HEK293 (cell line): ENCODE results near the gene EMCN.

ENCODE experiments used
- CTCF ChIA-PET: fragments of 350-600 bp; formaldehyde crosslinking; extraction: SDS; loops from one replicate; lab custom pipeline; 2021; ENCODE audit warnings: antibody characterized with exemption; lab: Yijun Ruan, JAX
- POLR2A ChIA-PET: fragments of 300-600 bp; formaldehyde crosslinking; extraction: SDS; loops from one replicate; lab custom pipeline; 2020; ENCODE audit warnings: antibody characterized with exemption, inconsistent platforms; lab: Yijun Ruan, JAX
- H3K27ac ChIP-seq: fragments of 200-500 bp; sonication (Bioruptor generic); 2 replicates; pipeline ENCODE4 v1.5.1; 2014; ENCODE audit warnings: low read depth, low read length, control low read depth, inconsistent platforms; ENCODE audit errors: extremely low read depth
- H3K36me3 ChIP-seq, 2 experiments: fragments of 200-500 bp in 1 of 2; sonication (Bioruptor generic) in 1 of 2; 1 replicate in 1 of 2; 2 replicates in 1 of 2; pipeline ENCODE4 v1.5.1; 2014 to 2017; ENCODE audit warnings: inconsistent platforms in 2 of 2, low read length in 2 of 2; ENCODE audit not compliant: control insufficient read depth in 2 of 2, insufficient read depth in 1 of 2
- H3K4me1 ChIP-seq: fragments of 200-500 bp; sonication (Bioruptor generic); 2 replicates; pipeline ENCODE4 v1.5.1; 2014; ENCODE audit warnings: mild to moderate bottlenecking, low read length, inconsistent platforms; ENCODE audit not compliant: control insufficient read depth, insufficient read depth
- H3K4me3 ChIP-seq: 2 replicates; pipeline ENCODE4 v1.5.1; 2011; ENCODE audit warnings: low read depth, mild to moderate bottlenecking, control low read depth, low read length, moderate library complexity
- H3K9me3 ChIP-seq: fragments of 200-500 bp; sonication (Bioruptor generic); 2 replicates; pipeline ENCODE4 v1.5.1; 2014; ENCODE audit warnings: low read depth, low read length, inconsistent platforms; ENCODE audit not compliant: control insufficient read depth, insufficient read depth
- ATF2 ChIP-seq: fragments of 450-650 bp; formaldehyde crosslinking; IDR thresholded peaks from 2 replicates; pipeline ENCODE4 v1.5.1; 2016; ENCODE audit warnings: missing biosample characterization, missing genetic modification characterization, low read depth
- KLF16 ChIP-seq: fragments of 450-650 bp; formaldehyde crosslinking; IDR thresholded peaks from 2 replicates; pipeline ENCODE4 v1.5.1; 2017; ENCODE audit warnings: missing biosample characterization, missing genetic modification characterization
- MEIS1 ChIP-seq: sonication (generic); formaldehyde crosslinking; IDR thresholded peaks from 2 replicates; pipeline ENCODE4 v1.8.1; 2022; ENCODE audit warnings: missing genetic modification reagents, mild to moderate bottlenecking, borderline replicate concordance
- SETDB1 ChIP-seq: IDR thresholded peaks from one replicate; pipeline ENCODE4 v1.6.1; 2017; ENCODE audit warnings: mild to moderate bottlenecking, low read length, moderate library complexity, mixed read lengths; ENCODE audit not compliant: insufficient read length
- ZBTB26 ChIP-seq: fragments of 450-650 bp; formaldehyde crosslinking; optimal IDR thresholded peaks from 2 replicates; pipeline ENCODE3; 2016; ENCODE audit warnings: missing biosample characterization, mild to moderate bottlenecking, missing genetic modification characterization
- ZBTB7A ChIP-seq: fragments of 450-650 bp; formaldehyde crosslinking; IDR thresholded peaks from 2 replicates; pipeline ENCODE4 v1.5.1; 2016; ENCODE audit warnings: low read depth, missing biosample characterization, missing genetic modification characterization
- ZNF114 ChIP-seq: fragments of 450-650 bp; formaldehyde crosslinking; IDR thresholded peaks from 2 replicates; pipeline ENCODE4 v1.5.0; 2017; ENCODE audit warnings: missing biosample characterization, missing genetic modification characterization
- ZNF121 ChIP-seq: fragments of 450-650 bp; formaldehyde crosslinking; IDR thresholded peaks from 2 replicates; pipeline ENCODE4 v1.5.1; 2016; ENCODE audit warnings: missing biosample characterization, missing genetic modification characterization
- ZNF157 ChIP-seq: fragments of 450-650 bp; formaldehyde crosslinking; IDR thresholded peaks from 2 replicates; pipeline ENCODE4 v1.5.1; 2016; ENCODE audit warnings: missing biosample characterization, missing genetic modification characterization
- ZNF169 ChIP-seq: fragments of 450-650 bp; formaldehyde crosslinking; IDR thresholded peaks from 2 replicates; pipeline ENCODE4 v1.5.1; 2016; ENCODE audit warnings: missing biosample characterization, missing genetic modification characterization
- ZNF26 ChIP-seq: fragments of 450-650 bp; formaldehyde crosslinking; IDR thresholded peaks from 2 replicates; pipeline ENCODE4 v1.5.1; 2016; ENCODE audit warnings: missing biosample characterization, missing genetic modification characterization
- ZNF292 ChIP-seq: fragments of 450-650 bp; formaldehyde crosslinking; IDR thresholded peaks from 2 replicates; pipeline ENCODE4 v1.5.1; 2016; ENCODE audit warnings: low read depth, missing biosample characterization, missing genetic modification characterization, borderline replicate concordance
- ZNF311 ChIP-seq: fragments of 450-650 bp; formaldehyde crosslinking; IDR thresholded peaks from 2 replicates; pipeline ENCODE4 v1.5.1; 2017; ENCODE audit warnings: missing biosample characterization, missing genetic modification characterization, borderline replicate concordance
- ZNF341 ChIP-seq: fragments of 450-650 bp; formaldehyde crosslinking; IDR thresholded peaks from 2 replicates; pipeline ENCODE4; 2016; ENCODE audit warnings: low read depth, missing biosample characterization, missing genetic modification characterization
- ZNF398 ChIP-seq: fragments of 450-650 bp; formaldehyde crosslinking; IDR thresholded peaks from 2 replicates; pipeline ENCODE4 v1.5.1; 2017; ENCODE audit warnings: missing biosample characterization, missing genetic modification characterization
- ZNF510 ChIP-seq: fragments of 450-650 bp; formaldehyde crosslinking; IDR thresholded peaks from 2 replicates; pipeline ENCODE4 v1.5.1; 2018; ENCODE audit warnings: mild to moderate bottlenecking, missing genetic modification characterization, missing biosample characterization; ENCODE audit not compliant: insufficient replicate concordance
- ZNF518A ChIP-seq: fragments of 450-650 bp; formaldehyde crosslinking; conservative IDR thresholded peaks from 2 replicates; pipeline ENCODE4 v1.5.1; 2016; ENCODE audit warnings: low read depth, missing biosample characterization, missing genetic modification characterization
- ZNF529 ChIP-seq: fragments of 450-650 bp; formaldehyde crosslinking; IDR thresholded peaks from 2 replicates; pipeline ENCODE4 v1.5.1; 2017; ENCODE audit warnings: missing genetic modification characterization, missing biosample characterization; ENCODE audit not compliant: insufficient replicate concordance
- ZNF585B ChIP-seq: fragments of 450-650 bp; formaldehyde crosslinking; IDR thresholded peaks from 2 replicates; pipeline ENCODE4 v1.5.1; 2016; ENCODE audit warnings: missing biosample characterization, missing genetic modification characterization
- ZNF629 ChIP-seq: fragments of 450-650 bp; formaldehyde crosslinking; IDR thresholded peaks from 2 replicates; pipeline ENCODE4 v1.5.1; 2017; ENCODE audit warnings: missing biosample characterization, missing genetic modification characterization
- ZNF660 ChIP-seq: fragments of 450-650 bp; IDR thresholded peaks from 2 replicates; pipeline ENCODE4 v1.5.1; 2018; ENCODE audit warnings: missing biosample characterization, mild to moderate bottlenecking, missing genetic modification characterization
- ZNF664 ChIP-seq: fragments of 450-650 bp; formaldehyde crosslinking; IDR thresholded peaks from 2 replicates; pipeline ENCODE4 v1.5.1; 2016; ENCODE audit warnings: missing biosample characterization, missing genetic modification characterization
- ZNF701 ChIP-seq: fragments of 450-650 bp; formaldehyde crosslinking; IDR thresholded peaks from 2 replicates; pipeline ENCODE4 v1.5.1; 2016; ENCODE audit warnings: missing biosample characterization, missing genetic modification characterization
- ZNF76 ChIP-seq: fragments of 450-650 bp; formaldehyde crosslinking; IDR thresholded peaks from 2 replicates; pipeline ENCODE4; 2016; ENCODE audit warnings: low read depth, missing biosample characterization, missing genetic modification characterization, borderline replicate concordance
- ZNF837 ChIP-seq: fragments of 450-650 bp; formaldehyde crosslinking; IDR thresholded peaks from 2 replicates; pipeline ENCODE4 v1.5.1; 2016; ENCODE audit warnings: missing biosample characterization, missing genetic modification characterization
- ZSCAN30 ChIP-seq: fragments of 450-650 bp; IDR thresholded peaks from 2 replicates; pipeline ENCODE4 v1.5.1; 2018; ENCODE audit warnings: missing biosample characterization, mild to moderate bottlenecking, missing genetic modification characterization, moderate library complexity

Gene EMCN

GRCh38 chr4:100469555-100469954 is 48.3 kb downstream of the EMCN start:
- Histone ChIP-seq H3K9me3 (no peaks in the 10 kb centered on the region), H3K36me3 (no peaks in the 10 kb centered on the region), H3K4me1 (no peaks in the 10 kb centered on the region), H3K27ac (no peak overlapping the region), H3K4me3 (no peak overlapping the region)
- ChIA-PET POLR2A (no interaction called here), CTCF (no interaction called here)
- TF ChIP-seq ZNF660 (no peak), ZNF398 (no peak), ZNF664 (tag by site-specific recombination) (no peak), MEIS1 (CRISPR knock-in tag) (no peak), ZBTB7A (tag by site-specific recombination) (no peak), ZNF76 (tag by site-specific recombination) (no peak), ZNF701 (tag by site-specific recombination) (no peak), ZNF292 (tag by site-specific recombination) (no peak), KLF16 (tag by site-specific recombination) (no peak), ZNF157 (tag by site-specific recombination) (no peak), ZNF510 (tag by site-specific recombination) (no peak), ZNF121 (tag by site-specific recombination) (no peak), ZNF837 (tag by site-specific recombination) (no peak), ZNF114 (tag by site-specific recombination) (no peak)

- Histone ChIP-seq H3K4me1 (no peaks in the 10 kb centered on the region), H3K9me3 (no peaks in the 10 kb centered on the region), H3K36me3 (no peaks in the 10 kb centered on the region), H3K27ac (no peak overlapping the region), H3K4me3 (no peak overlapping the region)
- ChIA-PET POLR2A (no interaction called here), CTCF (no interaction called here)
- TF ChIP-seq ZBTB26 (tag by site-specific recombination) = no peak
- TF ChIP-seq ZNF169 (tag by site-specific recombination) = no peak
- no peak for TF ChIP-seq SETDB1
- no peak for TF ChIP-seq ZSCAN30 (tag by site-specific recombination)
- no peak for TF ChIP-seq ZNF341 (tag by site-specific recombination)
- TF ChIP-seq ATF2 (tag by site-specific recombination) = no peak
- no peak for TF ChIP-seq ZNF518A
- TF ChIP-seq ZNF26 (tag by site-specific recombination) = no peak
- TF ChIP-seq ZNF585B (tag by site-specific recombination) = no peak
- no peak for TF ChIP-seq ZNF529 (tag by site-specific recombination)
- no peak for TF ChIP-seq ZNF311
- TF ChIP-seq MEIS1 (CRISPR knock-in tag) = no peak
- TF ChIP-seq ZNF629 = no peak
Observed at GRCh38 chr4:100466501-100466900, 51.3 kb downstream of the EMCN start.
